ENCODE results near the gene EGLN3.

Gene EGLN3

GRCh38 chr14:33900706-33901105 lies 50.2 kb downstream of the EGLN3 start:
- H3K4me3 ChIP-seq (ENCODE audit: low read length): no peak overlapping the region
- no peaks in the 10 kb centered on the region for H3K4me1 ChIP-seq (ENCODE audit: low read length)
- no peaks in the 10 kb centered on the region for H3K27me3 ChIP-seq (ENCODE audit: low read depth, low read length)
- H4K20me1 ChIP-seq (ENCODE audit: insufficient read depth, low read length): no peaks in the 10 kb centered on the region
- no peak overlapping the region for H3K4me2 ChIP-seq (ENCODE audit: low read length)
- H3K79me2 ChIP-seq (ENCODE audit: low read length): no peaks in the 10 kb centered on the region
- TF ChIP-seq EZH2phosphoT487 (IDR thresholded peaks at IDR 0.05; ENCODE audit: low read depth) (no peak), CTCF (IDR thresholded peaks at IDR 0.05; ENCODE audit: low read depth, low read length) (no peak)
- H3K36me3 ChIP-seq (replicated peaks; ENCODE audit: low read depth, low read length): no peaks in the 10 kb centered on the region
- no peaks in the 10 kb centered on the region for H3K9me3 ChIP-seq (ENCODE audit: insufficient read depth, low read length)
- no peak overlapping the region for H3K27ac ChIP-seq (ENCODE audit: low read length)
- no peak overlapping the region for H2AFZ ChIP-seq (ENCODE audit: low read depth, low read length)
- no peak overlapping the region for H3K9ac ChIP-seq (ENCODE audit: low read length)

DNA sequence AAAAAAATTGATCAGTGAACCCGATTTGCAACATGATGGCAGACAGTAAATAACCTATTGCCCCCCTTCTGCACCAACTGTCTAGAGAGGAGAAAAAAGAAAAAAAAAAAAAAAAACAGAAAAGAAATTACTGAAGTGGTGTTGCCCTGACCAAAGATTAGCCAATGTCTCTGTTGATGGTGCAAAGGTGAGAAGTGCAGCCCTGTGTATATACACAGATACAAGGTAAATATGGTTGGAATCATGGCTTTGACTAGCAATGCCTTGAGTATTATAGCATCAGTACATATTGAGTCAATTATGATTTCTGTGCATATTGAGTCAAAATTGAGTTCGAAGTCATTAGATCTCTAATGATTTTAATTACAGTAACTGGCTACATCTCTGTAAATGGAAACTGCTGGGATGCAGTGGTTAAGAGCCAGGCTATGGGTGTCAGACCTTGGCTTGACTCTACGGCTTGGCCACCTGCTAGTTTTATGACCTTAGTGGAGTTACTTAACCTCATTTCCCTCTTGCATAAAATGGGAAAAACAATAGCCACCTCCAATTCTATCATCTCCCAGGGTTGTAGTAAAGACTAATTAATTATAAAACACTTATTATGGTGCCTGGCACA lies 51.0 kb downstream of the EGLN3 start:
- Histone ChIP-seq H3K27ac (ENCODE audit: low read length) (no peak overlapping the region), H4K20me1 (ENCODE audit: insufficient read depth, low read length) (no peaks in the 10 kb centered on the region), H3K4me1 (ENCODE audit: low read length) (no peaks in the 10 kb centered on the region), H3K4me2 (ENCODE audit: low read length) (no peak overlapping the region), H3K36me3 (replicated peaks; ENCODE audit: low read depth, low read length) (no peaks in the 10 kb centered on the region), H3K9me3 (ENCODE audit: insufficient read depth, low read length) (no peaks in the 10 kb centered on the region), H3K79me2 (ENCODE audit: low read length) (no peaks in the 10 kb centered on the region), H3K9ac (ENCODE audit: low read length) (no peak overlapping the region), H2AFZ (ENCODE audit: low read depth, low read length) (no peak overlapping the region), H3K4me3 (ENCODE audit: low read length) (no peak overlapping the region), H3K27me3 (ENCODE audit: low read depth, low read length) (no peaks in the 10 kb centered on the region)
- TF ChIP-seq EZH2phosphoT487 (IDR thresholded peaks at IDR 0.05; ENCODE audit: low read depth): no peak
- no peak for TF ChIP-seq CTCF (IDR thresholded peaks at IDR 0.05; ENCODE audit: low read depth, low read length)

- no peaks in the 10 kb centered on the region for H3K36me3 ChIP-seq (replicated peaks; ENCODE audit: low read depth, low read length)
- H3K4me3 ChIP-seq (ENCODE audit: low read length): no peak overlapping the region
- no peak overlapping the region for H2AFZ ChIP-seq (ENCODE audit: low read depth, low read length)
- no peak for TF ChIP-seq EZH2phosphoT487 (IDR thresholded peaks at IDR 0.05; ENCODE audit: low read depth)
- no peak for TF ChIP-seq CTCF (IDR thresholded peaks at IDR 0.05; ENCODE audit: low read depth, low read length)
- H3K4me1 ChIP-seq (ENCODE audit: low read length): no peaks in the 10 kb centered on the region
- no peaks in the 10 kb centered on the region for H3K79me2 ChIP-seq (ENCODE audit: low read length)
- no peak overlapping the region for H3K27ac ChIP-seq (ENCODE audit: low read length)
- H3K27me3 ChIP-seq (ENCODE audit: low read depth, low read length): no peaks in the 10 kb centered on the region
- H4K20me1 ChIP-seq (ENCODE audit: insufficient read depth, low read length): no peaks in the 10 kb centered on the region
- no peak overlapping the region for H3K4me2 ChIP-seq (ENCODE audit: low read length)
- no peak overlapping the region for H3K9ac ChIP-seq (ENCODE audit: low read length)
- no peaks in the 10 kb centered on the region for H3K9me3 ChIP-seq (ENCODE audit: insufficient read depth, low read length)
These were observed 52.9 kb downstream of the EGLN3 start for GRCh38 chr14:33897878-33898535.

DNA sequence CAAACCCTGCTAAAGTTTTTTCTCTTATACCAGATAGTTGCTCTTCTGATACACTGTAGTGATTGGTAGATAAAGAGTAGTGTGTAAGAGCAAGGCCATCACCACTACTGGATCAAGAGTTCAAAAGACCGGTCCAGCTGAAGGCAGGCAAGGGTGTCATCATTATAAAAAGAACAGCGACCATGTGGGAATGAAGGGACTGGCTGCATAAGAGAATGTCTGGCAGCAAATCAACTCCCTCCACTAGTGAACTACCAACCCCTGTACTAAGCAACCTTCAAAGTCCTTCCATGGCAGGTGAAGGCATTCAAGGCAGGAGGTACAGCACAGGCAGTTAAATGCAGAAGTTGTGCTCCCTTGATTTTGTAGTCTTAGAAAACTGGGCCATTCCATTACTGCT lies 53.5 kb downstream of the EGLN3 start:
- H2AFZ ChIP-seq (ENCODE audit: low read depth, low read length): no peak overlapping the region
- no peaks in the 10 kb centered on the region for H3K79me2 ChIP-seq (ENCODE audit: low read length)
- no peak overlapping the region for H3K4me3 ChIP-seq (ENCODE audit: low read length)
- no peaks in the 10 kb centered on the region for H3K9me3 ChIP-seq (ENCODE audit: insufficient read depth, low read length)
- no peaks in the 10 kb centered on the region for H3K4me1 ChIP-seq (ENCODE audit: low read length)
- TF ChIP-seq CTCF (IDR thresholded peaks at IDR 0.05; ENCODE audit: low read depth, low read length) (no peak), EZH2phosphoT487 (IDR thresholded peaks at IDR 0.05; ENCODE audit: low read depth) (no peak)
- H3K4me2 ChIP-seq (ENCODE audit: low read length): no peak overlapping the region
- H3K27me3 ChIP-seq (ENCODE audit: low read depth, low read length): no peaks in the 10 kb centered on the region
- no peak overlapping the region for H3K9ac ChIP-seq (ENCODE audit: low read length)
- no peak overlapping the region for H3K27ac ChIP-seq (ENCODE audit: low read length)
- H3K36me3 ChIP-seq (replicated peaks; ENCODE audit: low read depth, low read length): no peaks in the 10 kb centered on the region
- H4K20me1 ChIP-seq (ENCODE audit: insufficient read depth, low read length): no peaks in the 10 kb centered on the region
